NCI-H2107 treated with DMSO at 0.1 percent for 48 hours (cell line): ENCODE results near the gene SHKBP1.

Experiments
- DNase-seq: peaks from one replicate; lab custom pipeline; 2025; ENCODE audit not compliant: unreplicated experiment; lab: John Stamatoyannopoulos, UW

SHKBP1 gene

DNA sequence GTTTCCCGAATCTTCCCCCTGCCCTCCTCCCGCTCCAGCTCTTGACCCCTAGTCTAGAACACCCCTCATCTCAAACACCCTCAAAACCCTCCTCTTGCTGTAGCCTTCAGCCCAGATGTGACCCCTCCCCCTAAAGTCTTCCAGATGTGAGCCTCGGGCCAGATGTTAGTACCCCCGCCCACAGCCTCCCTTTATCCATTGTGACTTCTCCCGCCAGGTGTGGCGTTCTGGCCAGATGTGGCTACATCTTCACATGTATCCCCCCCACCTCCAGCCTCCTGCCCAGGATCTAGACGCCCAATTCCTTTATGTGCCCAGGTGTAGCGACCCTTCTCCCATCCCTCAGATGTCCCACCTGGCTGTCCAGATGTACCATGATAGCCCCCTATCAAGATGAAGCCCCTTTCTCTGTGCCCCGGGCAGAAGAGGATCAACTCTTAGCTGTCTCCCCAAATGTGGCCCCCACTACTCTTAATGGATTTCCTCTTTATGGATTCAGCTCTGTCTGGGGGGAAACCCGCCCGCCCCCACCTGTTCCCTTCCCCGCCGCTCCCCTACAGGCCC lies 24.0 kb downstream of the SHKBP1 start:
- no peak for DNase-seq

DNA sequence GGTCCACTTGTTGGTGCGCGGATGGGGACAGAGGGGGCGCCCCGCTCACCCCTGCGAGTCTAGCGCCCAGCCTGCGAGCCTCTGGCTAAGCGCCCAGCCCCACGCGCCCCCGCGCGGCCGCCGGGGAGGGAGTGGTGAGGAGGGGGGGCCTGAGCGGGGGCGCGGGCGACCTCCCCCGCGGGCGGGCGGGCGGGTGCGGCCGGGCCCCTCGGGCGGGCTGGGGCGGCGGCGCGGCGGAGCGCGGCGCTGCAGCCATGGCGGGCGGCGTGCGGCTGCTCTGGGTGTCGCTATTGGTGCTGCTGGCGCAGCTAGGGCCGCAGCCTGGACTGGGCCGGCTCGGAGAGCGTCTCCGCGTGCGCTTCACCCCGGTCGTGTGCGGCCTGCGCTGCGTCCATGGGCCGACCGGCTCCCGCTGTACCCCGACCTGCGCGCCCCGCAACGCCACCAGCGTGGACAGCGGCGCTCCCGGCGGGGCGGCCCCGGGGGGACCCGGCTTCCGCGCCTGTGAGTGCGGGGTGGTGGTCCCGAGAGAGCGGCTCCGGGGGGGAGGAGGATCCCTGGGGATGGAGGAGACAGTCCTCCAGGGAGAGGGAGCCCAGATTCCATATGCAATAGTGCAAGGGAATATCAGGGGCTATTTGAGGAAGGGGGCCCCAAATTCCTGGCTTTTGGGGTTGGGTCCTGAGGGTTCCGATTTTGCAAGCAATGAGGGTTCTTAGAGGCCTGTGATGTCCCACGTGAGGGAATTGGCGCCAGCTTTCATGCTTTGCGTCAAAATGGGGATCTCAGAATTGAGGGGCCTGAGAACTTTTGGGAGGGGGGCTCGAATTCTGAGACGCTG lies 24.7 kb downstream of the SHKBP1 start, which contains the start of gene LTBP4:
Gene LTBP4, plus strand, starts transcription at position 236 of the 841 bp plus-strand sequence. Its CDS starts 19 bp downstream, at position 255.
- no peak for DNase-seq

DNA sequence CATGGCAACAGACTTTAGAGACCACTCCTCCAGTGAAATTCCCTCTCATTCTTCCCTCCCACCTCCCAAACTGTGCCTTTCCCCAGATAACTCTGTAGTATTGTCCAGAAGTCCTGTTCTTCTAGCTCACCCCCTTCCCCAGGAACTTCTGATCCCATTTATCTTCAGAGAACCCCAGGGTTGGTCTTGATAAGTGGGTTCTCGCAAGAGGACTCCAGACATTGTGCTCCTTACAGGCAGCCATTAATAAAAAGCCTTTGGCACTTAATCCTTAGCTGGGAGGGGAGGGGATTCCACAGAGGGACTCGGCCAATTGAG lies 26.4 kb downstream of the SHKBP1 start:
- no peak for DNase-seq

DNA sequence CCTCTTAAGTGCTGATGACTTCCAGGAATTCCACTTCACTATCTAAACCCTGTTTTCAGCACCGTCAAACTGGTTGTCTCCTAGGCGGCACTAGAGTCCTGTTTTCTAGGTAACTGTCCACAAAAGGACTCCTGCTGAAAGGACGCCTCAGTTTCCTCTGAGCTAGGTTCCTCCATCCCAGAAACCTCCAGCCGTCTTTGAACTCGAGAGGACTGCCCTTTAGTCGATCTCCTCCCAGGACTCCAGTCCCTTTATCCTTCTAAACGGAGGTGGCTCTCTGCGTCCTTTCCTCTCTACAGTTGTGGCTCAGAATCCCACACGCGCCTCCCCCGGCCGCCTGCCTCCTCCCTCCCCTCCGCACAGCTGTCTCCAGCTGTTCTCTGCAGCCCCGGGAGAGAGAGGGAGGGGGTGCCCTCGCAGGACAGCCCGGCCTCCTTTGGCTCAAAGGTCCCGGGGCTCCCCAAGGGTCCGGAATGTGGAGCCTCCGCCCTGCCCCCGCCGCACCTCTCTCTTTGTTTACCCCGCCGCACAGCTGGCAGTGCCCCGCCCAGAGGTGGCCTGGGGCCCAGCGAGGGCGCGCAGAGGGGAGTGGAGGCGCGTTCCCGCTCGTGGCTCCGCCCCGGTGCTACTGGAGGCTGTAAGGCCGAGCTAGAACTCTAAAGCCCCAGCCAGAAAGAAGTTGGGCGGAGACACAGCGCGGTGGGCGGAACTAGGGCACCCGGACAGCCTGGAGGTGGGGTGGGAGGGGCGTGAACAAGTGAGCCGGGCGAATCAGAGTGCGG lies 26.9 kb downstream of the SHKBP1 start:
- DNase-seq = peak; percentile 52

DNA sequence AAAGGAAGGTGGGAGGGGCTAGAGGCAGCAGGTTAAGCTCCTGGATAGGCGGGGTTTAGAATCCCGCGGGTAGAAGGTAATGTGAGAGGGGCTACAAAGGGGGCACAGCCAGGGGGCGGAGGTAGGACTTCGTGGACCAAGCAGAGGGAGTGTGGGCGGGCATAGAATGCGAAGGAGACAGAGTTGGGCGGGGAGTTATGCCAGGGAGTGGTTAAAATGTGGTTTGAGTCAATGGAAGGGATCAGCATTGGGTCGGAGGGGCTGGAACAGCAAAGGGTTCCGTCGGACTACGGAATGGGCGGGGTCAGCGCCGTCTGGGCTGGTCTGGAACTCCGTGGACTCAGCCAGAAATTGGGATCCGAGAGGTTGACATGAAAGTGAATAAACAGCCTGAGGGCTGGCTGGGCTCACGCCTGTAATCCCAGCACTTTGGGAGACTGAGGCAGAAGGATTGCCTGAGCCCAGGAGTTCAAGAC lies 27.5 kb downstream of the SHKBP1 start:
- DNase-seq = no peak

DNA sequence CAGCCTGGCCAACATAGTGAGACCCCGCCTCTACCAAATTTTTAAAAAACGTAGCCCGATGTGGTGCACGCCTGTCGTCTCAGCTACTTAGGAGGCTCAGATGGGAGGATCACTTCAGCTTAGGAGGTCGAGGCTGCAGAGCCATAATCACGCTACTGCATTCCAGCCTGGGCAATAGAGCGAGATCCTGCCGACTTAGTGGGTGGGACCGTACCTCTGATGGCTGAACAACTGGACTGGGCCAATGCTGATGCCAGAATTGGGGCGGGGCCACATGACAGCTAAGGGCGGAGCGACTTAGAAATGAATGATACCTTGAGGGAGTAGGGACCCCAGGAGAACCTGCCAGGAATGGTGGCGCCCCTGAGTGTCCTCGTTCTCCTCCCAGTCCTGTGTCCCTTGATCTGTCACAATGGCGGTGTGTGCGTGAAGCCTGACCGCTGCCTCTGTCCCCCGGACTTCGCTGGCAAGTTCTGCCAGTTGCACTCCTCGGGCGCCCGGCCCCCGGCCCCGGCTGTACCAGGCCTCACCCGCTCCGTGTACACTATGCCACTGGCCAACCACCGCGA lies 28.1 kb downstream of the SHKBP1 start:
- DNase-seq = no peak

DNA sequence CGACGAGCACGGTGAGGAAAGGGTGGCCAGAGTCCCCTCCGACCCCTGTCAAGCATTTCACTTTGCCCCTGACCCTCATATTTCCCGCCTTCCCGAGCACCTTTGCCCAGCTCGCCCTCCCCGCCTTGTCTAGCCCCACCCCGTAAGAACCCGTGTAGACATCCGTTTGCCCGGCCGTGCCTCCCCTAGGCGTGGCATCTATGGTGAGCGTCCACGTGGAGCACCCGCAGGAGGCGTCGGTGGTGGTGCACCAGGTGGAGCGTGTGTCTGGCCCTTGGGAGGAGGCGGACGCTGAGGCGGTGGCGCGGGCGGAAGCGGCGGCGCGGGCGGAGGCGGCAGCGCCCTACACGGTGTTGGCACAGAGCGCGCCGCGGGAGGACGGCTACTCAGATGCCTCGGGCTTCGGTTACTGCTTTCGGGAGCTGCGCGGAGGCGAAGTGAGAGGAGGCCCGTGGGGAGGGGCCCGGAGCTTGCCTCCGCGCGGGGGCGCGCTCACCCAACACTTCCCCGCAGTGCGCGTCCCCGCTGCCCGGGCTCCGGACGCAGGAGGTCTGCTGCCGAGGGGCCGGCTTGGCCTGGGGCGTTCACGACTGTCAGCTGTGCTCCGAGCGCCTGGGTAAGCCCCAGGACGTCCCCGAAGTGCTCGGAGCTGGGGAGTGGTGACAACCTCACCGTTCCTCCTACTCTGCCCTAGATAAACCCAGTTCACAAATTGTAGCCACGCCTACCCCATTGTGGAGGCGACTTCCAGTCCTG lies 28.7 kb downstream of the SHKBP1 start:
- peak; percentile 20 for DNase-seq

DNA sequence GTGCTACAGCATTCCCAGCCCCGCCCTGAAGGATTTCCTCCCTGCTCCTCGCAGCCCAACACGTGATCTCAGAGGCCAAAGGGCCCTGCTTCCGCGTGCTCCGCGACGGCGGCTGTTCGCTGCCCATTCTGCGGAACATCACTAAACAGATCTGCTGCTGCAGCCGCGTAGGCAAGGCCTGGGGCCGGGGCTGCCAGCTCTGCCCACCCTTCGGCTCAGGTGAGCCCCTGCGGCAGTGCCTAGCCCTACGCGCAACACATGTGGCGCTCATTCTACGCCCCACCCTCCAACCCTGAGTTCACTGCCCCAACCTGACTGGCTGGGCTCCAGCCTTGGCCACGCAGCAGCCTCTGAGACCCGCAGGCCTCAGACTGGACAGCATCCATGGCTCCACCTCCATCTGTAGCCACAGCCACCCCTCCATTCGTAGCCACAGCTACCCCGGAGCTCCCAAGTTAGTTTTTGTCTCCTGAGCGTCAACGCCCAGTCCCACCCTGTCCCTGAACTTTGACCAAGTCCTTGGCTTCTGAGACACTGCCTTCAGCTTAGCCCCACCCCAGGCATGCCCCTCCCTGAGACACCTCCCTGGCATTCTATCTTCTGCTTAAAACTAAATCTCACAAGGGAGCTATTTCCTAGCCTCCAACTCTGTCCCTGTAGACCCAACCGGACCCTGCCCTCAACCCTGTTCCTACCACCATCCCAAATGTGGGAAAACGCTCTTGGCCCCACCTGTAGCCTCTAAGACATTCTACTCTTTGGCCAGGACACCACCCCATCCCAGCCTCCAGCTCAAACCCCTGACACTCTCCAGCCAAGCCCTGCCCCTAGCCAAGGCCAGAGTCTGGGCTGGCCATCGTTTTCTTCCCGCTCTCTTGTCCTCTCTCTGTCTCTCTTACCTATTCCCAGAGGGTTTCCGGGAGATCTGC lies 30.9 kb downstream of the SHKBP1 start:
- no peak for DNase-seq

DNA sequence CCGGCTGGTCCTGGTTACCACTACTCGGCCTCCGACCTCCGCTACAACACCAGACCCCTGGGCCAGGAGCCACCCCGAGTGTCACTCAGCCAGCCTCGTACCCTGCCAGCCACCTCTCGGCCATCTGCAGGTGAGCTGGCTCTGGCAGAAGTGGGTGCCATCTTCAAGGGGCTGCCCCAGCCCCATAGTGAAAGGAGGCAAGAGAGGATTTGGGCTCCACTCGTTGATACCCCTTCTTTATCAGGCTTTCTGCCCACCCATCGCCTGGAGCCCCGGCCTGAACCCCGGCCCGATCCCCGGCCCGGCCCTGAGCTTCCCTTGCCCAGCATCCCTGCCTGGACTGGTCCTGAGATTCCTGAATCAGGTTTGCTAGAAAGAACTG lies 31.6 kb downstream of the SHKBP1 start:
- DNase-seq = no peak

DNA sequence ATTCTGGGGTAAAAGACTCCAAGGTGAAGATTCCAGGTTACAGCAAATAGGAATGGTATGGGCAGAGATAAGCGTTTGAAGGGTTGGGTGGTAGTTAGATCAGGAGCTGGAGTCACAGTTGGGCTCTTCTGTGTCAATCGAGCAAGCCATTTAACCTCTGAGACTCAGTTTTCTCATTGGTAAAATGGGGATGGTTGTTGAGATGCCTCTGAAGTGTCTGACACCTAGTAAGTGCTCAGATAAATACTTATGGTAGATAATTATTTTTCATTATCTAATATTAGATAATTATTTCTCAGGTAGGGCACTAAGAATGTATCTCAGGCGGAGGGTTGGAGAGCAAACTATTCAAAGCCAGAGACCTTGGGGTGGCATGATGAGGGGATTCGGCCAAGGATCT lies 32.3 kb downstream of the SHKBP1 start:
- no peak for DNase-seq

DNA sequence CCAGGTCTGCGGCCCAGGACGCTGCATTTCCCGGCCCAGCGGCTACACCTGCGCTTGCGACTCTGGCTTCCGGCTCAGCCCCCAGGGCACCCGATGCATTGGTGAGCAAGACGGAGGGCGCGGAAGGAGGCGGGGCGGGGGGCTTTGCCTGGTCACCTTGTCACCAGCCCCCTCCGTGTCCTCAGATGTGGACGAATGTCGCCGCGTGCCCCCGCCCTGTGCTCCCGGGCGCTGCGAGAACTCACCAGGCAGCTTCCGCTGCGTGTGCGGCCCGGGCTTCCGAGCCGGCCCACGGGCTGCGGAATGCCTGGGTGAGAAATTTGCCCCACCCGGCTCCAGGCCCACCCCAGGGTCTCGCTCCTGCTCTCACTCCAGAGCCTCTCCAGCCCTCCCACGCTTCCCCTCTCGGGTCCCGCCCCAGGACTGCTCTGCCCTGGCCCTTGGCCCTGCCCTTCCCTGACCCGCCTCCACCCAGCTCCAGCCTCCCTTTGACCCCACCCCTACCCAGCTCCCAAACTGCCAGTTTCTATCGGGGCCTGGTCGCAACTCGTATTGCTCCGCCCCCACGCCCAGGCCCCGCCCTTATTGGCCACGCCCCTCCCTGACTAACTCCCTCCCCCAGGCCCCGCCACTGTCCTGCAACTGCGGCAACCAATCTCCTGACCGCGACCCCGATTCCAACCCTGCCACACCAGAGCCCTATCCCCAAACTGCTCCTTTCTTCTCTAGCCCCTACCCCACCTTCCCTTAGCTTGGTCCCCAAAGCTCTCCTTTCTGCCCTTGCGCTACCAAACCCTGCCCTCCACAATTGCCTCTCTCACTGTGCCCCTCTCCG lies 33.1 kb downstream of the SHKBP1 start:
- DNase-seq = no peak

DNA sequence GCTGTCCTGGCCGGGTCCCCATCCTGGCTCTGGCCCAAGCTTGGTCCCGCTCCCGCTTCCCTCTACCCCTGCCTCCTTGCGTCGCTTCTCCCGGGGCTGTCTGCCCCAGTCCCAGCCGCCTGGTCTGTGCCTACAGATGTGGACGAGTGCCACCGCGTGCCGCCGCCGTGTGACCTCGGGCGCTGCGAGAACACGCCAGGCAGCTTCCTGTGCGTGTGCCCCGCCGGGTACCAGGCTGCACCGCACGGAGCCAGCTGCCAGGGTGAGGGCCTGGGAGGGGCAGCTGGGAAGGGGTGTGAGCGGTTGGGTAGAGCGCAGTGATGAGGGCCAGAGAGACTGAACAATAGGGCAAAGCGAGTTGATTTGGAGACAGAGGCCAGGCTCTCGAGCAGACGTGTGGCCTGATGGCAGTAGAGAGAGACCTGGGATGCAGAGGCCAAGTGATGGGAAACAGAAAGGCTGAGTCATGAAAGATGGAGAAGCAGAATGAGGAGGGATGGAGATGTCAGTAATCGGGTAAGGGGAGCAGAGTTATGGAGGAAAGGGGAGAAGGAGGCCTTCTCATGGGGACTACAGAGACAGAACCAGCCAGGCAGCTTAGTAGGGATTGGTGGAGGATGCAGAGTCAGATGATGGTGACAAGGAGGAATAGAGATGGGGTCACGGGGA lies 33.9 kb downstream of the SHKBP1 start:
- DNase-seq = no peak

DNA sequence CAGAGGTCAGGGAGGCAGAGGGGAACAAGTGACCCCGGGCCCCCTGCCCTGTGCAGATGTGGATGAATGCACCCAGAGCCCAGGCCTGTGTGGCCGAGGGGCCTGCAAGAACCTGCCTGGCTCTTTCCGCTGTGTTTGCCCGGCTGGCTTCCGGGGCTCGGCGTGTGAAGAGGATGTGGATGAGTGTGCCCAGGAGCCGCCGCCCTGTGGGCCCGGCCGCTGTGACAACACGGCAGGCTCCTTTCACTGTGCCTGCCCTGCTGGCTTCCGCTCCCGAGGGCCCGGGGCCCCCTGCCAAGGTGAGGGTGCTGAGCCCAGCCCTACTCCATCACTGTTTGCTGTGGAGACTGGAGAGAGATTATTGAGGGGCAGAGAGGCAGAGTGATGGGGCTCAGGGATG lies 34.4 kb downstream of the SHKBP1 start:
- no peak for DNase-seq

DNA sequence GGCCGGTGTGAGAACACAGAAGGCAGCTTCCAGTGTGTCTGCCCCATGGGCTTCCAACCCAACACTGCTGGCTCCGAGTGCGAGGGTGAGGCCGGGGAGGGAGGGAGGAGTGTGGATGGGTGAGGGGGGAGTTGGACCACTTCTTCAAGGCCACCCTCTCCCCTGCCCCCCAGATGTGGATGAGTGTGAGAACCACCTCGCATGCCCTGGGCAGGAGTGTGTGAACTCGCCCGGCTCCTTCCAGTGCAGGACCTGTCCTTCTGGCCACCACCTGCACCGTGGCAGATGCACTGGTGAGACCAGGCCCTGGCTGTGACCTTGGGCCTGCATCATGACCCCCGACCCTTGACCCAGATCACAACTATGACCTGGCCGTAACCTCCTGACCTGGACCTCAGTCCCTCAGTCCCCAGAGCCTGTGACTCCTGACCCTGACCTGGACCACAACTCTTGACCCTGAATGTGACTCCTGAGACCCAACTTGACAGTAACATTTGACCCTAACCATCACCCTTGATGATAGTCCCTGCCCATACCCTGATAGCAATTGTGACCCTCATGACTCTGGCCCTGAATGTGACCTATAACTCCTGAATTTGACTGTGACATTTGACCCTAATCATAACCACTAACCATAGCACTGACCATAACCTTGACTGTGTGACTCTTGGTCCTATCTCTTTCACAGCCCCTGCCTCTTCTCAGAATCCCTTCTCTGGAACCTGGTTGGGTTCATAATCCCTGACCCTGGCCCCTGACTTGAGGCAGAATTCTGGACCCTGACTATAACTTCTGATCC lies 35.4 kb downstream of the SHKBP1 start:
- no peak for DNase-seq

DNA sequence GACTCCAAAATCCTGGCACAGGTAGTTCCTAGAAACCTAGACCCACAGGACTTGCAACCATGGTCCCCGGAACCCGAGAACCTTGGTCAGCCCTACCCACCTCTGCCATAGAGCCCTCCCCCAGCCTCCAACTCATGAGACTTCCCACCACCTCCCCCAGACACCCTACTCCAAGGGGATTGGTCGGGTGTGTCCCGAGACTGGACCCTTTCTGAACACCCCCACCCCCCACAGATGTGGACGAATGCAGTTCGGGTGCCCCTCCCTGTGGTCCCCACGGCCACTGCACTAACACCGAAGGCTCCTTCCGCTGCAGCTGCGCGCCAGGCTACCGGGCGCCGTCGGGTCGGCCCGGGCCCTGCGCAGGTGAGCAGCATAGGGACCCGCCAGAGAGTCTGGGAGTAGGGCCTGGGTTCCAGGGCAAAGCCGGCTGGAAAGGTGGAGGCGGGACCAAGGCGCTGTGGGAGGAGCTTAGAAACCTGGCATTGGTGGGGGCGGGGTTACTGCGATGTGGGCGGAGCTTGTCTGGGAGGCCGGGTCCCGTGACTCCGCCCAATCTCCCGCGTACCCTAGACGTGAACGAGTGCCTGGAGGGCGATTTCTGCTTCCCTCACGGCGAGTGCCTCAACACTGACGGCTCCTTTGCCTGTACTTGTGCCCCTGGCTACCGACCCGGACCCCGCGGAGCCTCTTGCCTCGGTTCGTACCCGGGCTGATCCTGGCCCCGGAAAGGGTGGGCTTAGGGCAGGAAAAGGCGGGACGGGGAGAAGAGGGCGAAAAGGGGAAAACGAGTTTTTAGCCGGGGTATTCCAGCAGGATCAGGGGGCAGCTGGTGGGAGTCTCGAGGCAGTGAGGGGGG lies 36.4 kb downstream of the SHKBP1 start:
- DNase-seq = no peak
